Endothelial cell (in vitro differentiated cells): ENCODE measurements around the gene SLC18B1. TPM values are rescaled to one million over a fixed set of nuclear protein-coding genes. Genes with fewer than 3 reads are reported as not detected.
A peak's percentile ranks its signal among the peaks of the same experiment; 100 is the strongest.

Source experiments
- DNase-seq: peaks from one replicate; pipeline ENCODE4 v3.0.0; 2021; ENCODE audit warnings: low spot score
- H3K27ac Mint-ChIP-seq: one replicate; pipeline ENCODE4 v1.8.0; 2021; ENCODE audit warnings: mixed read lengths, inconsistent platforms; ENCODE audit not compliant: unreplicated experiment
- H3K27me3 Mint-ChIP-seq: one replicate; pipeline ENCODE4 v1.8.0; 2021; ENCODE audit warnings: mild to moderate bottlenecking, moderate library complexity, mixed read lengths, inconsistent platforms; ENCODE audit not compliant: unreplicated experiment
- H3K36me3 Mint-ChIP-seq: one replicate; pipeline ENCODE4 v1.8.0; 2021; ENCODE audit warnings: mild to moderate bottlenecking, low read depth, mixed read lengths, inconsistent platforms; ENCODE audit not compliant: unreplicated experiment
- H3K4me1 Mint-ChIP-seq: one replicate; pipeline ENCODE4 v1.8.0; 2021; ENCODE audit warnings: mild to moderate bottlenecking, mixed read lengths, inconsistent platforms; ENCODE audit not compliant: unreplicated experiment
- H3K4me3 Mint-ChIP-seq: one replicate; pipeline ENCODE4 v1.8.0; 2021; ENCODE audit warnings: mild to moderate bottlenecking, mixed read lengths, inconsistent platforms; ENCODE audit not compliant: unreplicated experiment
- H3K9me3 Mint-ChIP-seq: one replicate; pipeline ENCODE4 v1.8.0; 2021; ENCODE audit warnings: mixed read lengths, inconsistent platforms; ENCODE audit not compliant: unreplicated experiment
- CTCF ChIP-seq: fragments of 200-600 bp; sonication (generic); IDR thresholded peaks from one replicate; pipeline ENCODE4 v1.5.0; 2021; ENCODE audit warnings: antibody characterized with exemption; ENCODE audit not compliant: unreplicated experiment
- total RNA-seq: library from RNA; stranded (reverse); fragmentation: NEBNext Ultra II Directional; extraction: Animal tissue kit (Norgen Biotek cat#: 25700); gene quantifications from one replicate; pipeline ENCODE4 v1.2.1, GENCODE V29; 2021; ENCODE audit not compliant: unreplicated experiment

SLC18B1 gene
- total RNA-seq, 1 donor from 2014 or later, result 11.1 TPM

GRCh38 chr6:132730560-132730959, 67.9 kb downstream of the SLC18B1 start:
- Mint-ChIP-seq H3K4me1 (no peaks in the 10 kb centered on the region), H3K27me3 (peaks cover 1% of the 10 kb centered on the region), H3K9me3 (no peaks in the 10 kb centered on the region), H3K4me3 (no peak overlapping the region), H3K27ac (no peak overlapping the region), H3K36me3 (no peaks in the 10 kb centered on the region)
- TF ChIP-seq CTCF, result no peak
- no peak for DNase-seq

- H3K27me3 Mint-ChIP-seq, result peaks cover 1% of the 10 kb centered on the region
- H3K27ac Mint-ChIP-seq, result no peak overlapping the region
- no peaks in the 10 kb centered on the region for H3K4me1 Mint-ChIP-seq
- TF ChIP-seq CTCF, result peak; percentile 15
- no peaks in the 10 kb centered on the region for H3K9me3 Mint-ChIP-seq
- peak; percentile 11 for DNase-seq
- H3K4me3 Mint-ChIP-seq, result no peak overlapping the region
- H3K36me3 Mint-ChIP-seq, result no peaks in the 10 kb centered on the region
These were observed 69.8 kb downstream of the SLC18B1 start for GRCh38 chr6:132728616-132729015.

DNA sequence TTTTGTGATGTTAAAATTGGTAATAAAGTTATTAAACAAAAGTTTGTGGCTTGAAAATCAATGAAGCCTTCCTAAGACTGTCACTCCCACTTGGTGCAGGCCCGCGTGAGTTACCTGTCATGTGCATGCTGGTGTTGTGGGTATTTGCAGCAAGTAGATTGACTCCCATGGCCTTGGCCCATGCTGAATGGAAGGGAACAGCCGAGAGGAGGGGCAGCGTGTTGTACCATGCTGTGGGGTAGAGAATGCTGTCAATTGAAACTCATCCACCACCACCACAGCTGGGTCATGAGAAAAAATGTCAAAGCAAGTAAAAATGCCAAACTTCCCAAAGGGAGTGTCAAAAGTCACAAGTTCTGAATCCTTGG, 71.8 kb downstream of the SLC18B1 start:
- H3K27ac Mint-ChIP-seq, result no peak overlapping the region
- no peaks in the 10 kb centered on the region for H3K9me3 Mint-ChIP-seq
- DNase-seq, result no peak
- no peaks in the 10 kb centered on the region for H3K4me1 Mint-ChIP-seq
- no peak for TF ChIP-seq CTCF
- no peaks in the 10 kb centered on the region for H3K27me3 Mint-ChIP-seq
- no peak overlapping the region for H3K4me3 Mint-ChIP-seq
- no peaks in the 10 kb centered on the region for H3K36me3 Mint-ChIP-seq

DNA sequence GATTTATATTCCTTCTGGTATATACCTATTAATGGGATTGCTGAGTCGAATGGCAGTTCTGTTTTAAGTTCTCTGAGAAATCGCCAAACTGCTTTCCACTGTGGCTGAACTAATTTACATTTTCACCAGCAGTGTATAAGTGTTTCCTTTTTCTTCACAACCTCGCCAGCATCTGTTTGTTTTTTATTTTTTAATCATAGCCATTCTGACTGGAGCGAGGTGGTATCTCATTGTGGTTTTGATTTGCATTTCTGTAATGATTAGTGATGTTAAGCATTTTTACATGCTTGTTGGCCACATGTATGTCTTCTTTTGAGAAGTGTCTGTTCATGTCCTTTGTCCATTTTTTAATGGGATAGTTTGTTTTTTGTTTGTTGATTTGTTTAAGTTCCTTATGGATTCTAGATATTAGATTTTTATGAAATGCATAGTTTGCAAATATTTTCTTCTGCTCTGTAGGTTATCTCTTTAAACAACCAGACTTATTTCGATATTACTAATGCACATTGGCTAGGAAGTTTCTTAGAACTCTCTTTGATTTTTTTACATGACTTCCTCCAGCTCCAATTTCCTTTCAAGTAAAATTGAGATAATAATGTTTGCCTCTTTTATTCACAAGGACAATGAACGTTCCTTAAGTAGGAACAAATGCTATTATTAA, 72.4 kb downstream of the SLC18B1 start:
- Mint-ChIP-seq H3K27ac (no peak overlapping the region), H3K4me3 (no peak overlapping the region), H3K27me3 (no peaks in the 10 kb centered on the region), H3K4me1 (no peaks in the 10 kb centered on the region), H3K36me3 (no peaks in the 10 kb centered on the region), H3K9me3 (no peaks in the 10 kb centered on the region)
- no peak for TF ChIP-seq CTCF
- no peak for DNase-seq

DNA sequence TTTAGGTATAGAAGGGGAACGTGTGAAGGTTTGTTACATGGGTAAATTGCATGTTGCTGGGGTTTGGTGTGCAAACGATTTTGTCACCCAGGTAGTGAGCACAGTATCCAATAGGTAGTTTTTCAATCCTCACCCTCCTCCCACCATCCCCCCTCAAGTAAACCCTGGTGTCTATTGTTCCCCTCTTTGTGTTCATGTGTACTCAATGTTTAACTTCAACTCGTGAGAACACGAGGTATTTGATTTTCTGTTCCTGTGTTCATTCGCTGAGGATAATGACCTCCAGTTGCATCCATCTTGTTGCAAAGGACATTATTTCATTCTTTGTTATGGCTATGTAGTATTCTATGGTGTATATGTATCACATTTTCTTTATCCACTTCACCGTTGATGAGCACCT, 73.0 kb downstream of the SLC18B1 start:
- H3K4me1 Mint-ChIP-seq, result peaks cover 2% of the 10 kb centered on the region
- H3K27me3 Mint-ChIP-seq, result no peaks in the 10 kb centered on the region
- TF ChIP-seq CTCF, result no peak
- H3K36me3 Mint-ChIP-seq, result no peaks in the 10 kb centered on the region
- no peak overlapping the region for H3K27ac Mint-ChIP-seq
- no peak overlapping the region for H3K4me3 Mint-ChIP-seq
- no peak for DNase-seq
- H3K9me3 Mint-ChIP-seq, result no peaks in the 10 kb centered on the region
